ENCODE results near the gene FNDC3B.

DNA sequence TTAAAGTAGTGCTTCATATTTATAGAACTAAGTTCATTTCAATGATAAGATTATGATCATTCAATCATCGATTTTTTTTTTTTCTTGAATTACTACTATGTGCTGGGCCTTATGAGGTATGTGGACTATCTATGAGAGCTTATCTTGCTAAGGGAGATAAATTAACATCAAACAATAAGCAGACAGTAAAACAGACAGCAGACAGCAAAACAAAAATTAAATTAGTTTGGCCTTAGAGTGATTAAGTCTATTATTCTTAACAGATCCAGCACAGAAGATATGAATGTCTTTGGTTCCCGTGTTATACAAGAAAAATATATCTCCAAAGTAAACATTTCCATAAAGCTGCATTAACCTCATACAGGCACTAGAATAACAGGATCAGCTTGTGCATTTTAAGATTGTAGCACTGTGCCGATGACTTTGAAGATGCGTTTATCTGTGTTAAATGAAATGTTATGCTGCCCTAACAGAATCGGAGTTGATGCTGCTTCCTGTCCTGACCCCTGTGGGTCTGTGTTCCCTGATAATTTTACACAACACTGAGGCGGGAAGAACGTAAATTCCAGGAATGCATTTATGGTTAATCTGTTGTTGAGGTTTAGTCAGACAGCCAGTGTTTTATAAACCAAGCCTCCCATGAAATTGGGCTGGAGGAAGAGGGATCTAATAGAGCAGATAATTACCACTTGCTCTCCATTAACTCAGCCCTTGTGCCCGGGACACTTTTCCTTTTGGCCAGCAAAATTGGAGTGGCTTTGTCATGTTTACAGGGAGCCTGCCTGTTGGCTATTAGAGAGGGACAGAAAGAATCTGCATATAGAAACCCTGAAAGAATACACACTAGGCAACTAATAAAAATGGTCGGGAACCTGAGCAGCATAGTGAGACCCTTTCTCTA lies 328.1 kb downstream of the FNDC3B start:
- no peak for TF ChIP-seq CTCF (IDR thresholded peaks at IDR 0.05 in 8 of 11, conservative IDR thresholded peaks at IDR 0.05 in 3 of 11)
- no peak for TF ChIP-seq POLR2AphosphoS5 (IDR thresholded peaks at IDR 0.05)
